ENCODE measurements around the gene MPRIP. TPM values are rescaled to one million over a fixed set of nuclear protein-coding genes. Genes with fewer than 3 reads are reported as not detected.

MPRIP gene
- total RNA-seq, 1 experiment from 2014 or later, result 132 TPM

DNA sequence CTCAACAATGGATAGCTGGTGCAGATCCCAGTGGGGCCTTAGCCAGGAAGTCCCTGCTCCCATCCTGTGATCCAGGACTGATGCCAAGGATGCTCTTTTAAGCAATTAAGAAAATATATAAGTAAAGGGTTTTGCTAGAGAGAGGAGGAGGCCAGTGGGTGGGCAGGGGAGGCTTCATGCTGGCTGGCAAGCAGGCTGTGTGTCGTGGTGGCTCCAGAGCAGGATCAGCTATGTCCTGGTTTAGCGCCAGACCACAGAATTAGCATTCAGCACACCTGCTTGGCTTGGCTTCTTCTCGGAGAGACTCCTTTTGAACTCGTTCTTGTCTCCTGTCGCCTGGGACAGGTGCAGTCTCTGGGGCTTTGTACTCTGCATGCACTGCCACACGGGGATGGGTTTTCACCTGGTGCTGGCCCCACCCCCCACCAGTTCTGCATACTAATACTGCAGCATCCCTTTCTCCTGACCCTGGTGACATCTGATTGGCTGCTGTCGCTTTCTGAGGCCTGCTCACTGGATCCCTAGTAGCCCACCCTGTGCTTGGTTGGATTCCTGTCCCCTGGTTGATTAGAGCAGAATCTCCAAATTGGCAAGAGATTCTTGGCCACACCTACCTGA is 97.8 kb downstream of the MPRIP start:
- peak; percentile 64 for DNase-seq
- no peak overlapping the region for H3K4me3 Mint-ChIP-seq

More for the DNA sequence above, 97.8 kb downstream of the MPRIP start:
- Histone ChIP-seq H3K27ac (ENCODE audit: insufficient read length, low read depth, low read length) (no peak overlapping the region), H4K91ac (ENCODE audit: insufficient read length, low read depth, low read length) (no peak overlapping the region), H4K5ac (ENCODE audit: insufficient read length, low read depth, low read length) (no peak overlapping the region), H3K18ac (ENCODE audit: insufficient read length, low read depth, low read length) (no peak overlapping the region), H3K4me2 (ENCODE audit: insufficient read depth, insufficient read length, low read length) (no peak overlapping the region), H3K4me1 (ENCODE audit: insufficient read depth, low read length) (no peaks in the 10 kb centered on the region), H2BK120ac (ENCODE audit: low read depth, low read length, poor library complexity, severe bottlenecking) (no peak overlapping the region), H3K23me2 (ENCODE audit: insufficient read length, low read depth, low read length, poor library complexity, severe bottlenecking) (no peaks in the 10 kb centered on the region), H2BK12ac (ENCODE audit: insufficient read length, low read depth, low read length) (no peak overlapping the region), H3K4ac (ENCODE audit: low read depth, low read length) (no peak overlapping the region), H3K14ac (ENCODE audit: insufficient read depth, low read length) (no peak overlapping the region), H3K27me3 (ENCODE audit: insufficient read depth, low read length) (no peaks in the 10 kb centered on the region), H3K79me1 (ENCODE audit: insufficient read depth, low read depth, low read length, poor library complexity, severe bottlenecking) (no peaks in the 10 kb centered on the region), H3K9me3 (ENCODE audit: control insufficient read depth, low read depth, low read length) (no peaks in the 10 kb centered on the region), H3K23ac (ENCODE audit: insufficient read length, low read depth, low read length) (no peak overlapping the region), H2AFZ (ENCODE audit: low read length) (no peak overlapping the region), H2BK20ac (ENCODE audit: low read depth, low read length, poor library complexity, severe bottlenecking) (no peak overlapping the region), H4K20me1 (ENCODE audit: control insufficient read depth, insufficient read depth, insufficient read length) (no peaks in the 10 kb centered on the region), H3K79me2 (ENCODE audit: insufficient read depth, low read length) (no peaks in the 10 kb centered on the region), H4K8ac (replicated peaks; ENCODE audit: insufficient read length, low read depth, low read length) (no peak overlapping the region), H2BK15ac (ENCODE audit: low read depth, low read length) (no peak overlapping the region), H3K9ac (ENCODE audit: extremely low read depth, insufficient read length, low read length) (no peak overlapping the region), H2BK5ac (ENCODE audit: insufficient read length, low read length) (no peak overlapping the region), H3T11ph (ENCODE audit: low read length) (no peak overlapping the region), H3K56ac (ENCODE audit: insufficient read length, low read depth, low read length) (no peak overlapping the region), H2AK5ac (ENCODE audit: insufficient read length, low read length) (no peak overlapping the region)
- no peaks in the 10 kb centered on the region; a peak in 1 of 5 replicates for H3K9me3 Mint-ChIP-seq
- no peaks in the 10 kb centered on the region for H3K27me3 Mint-ChIP-seq (ENCODE audit: low read depth)
- TF ChIP-seq, protein P1, sequence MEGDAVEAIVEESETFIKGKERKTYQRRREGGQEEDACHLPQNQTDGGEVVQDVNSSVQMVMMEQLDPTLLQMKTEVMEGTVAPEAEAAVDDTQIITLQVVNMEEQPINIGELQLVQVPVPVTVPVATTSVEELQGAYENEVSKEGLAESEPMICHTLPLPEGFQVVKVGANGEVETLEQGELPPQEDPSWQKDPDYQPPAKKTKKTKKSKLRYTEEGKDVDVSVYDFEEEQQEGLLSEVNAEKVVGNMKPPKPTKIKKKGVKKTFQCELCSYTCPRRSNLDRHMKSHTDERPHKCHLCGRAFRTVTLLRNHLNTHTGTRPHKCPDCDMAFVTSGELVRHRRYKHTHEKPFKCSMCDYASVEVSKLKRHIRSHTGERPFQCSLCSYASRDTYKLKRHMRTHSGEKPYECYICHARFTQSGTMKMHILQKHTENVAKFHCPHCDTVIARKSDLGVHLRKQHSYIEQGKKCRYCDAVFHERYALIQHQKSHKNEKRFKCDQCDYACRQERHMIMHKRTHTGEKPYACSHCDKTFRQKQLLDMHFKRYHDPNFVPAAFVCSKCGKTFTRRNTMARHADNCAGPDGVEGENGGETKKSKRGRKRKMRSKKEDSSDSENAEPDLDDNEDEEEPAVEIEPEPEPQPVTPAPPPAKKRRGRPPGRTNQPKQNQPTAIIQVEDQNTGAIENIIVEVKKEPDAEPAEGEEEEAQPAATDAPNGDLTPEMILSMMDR (conservative IDR thresholded peaks at IDR 0.05), result no peak
- H3K27ac Mint-ChIP-seq, result peak overlapping the region in 2 of 3 experiments; percentile 48 to 88; a peak in 1 of 7 replicates
- no CpG with 5 or more reads among the region's 7 CpGs for WGBS (ENCODE audit: extremely low coverage, insufficient read length, low lambda C conversion rate)
- peaks cover 10 to 28% of the 10 kb centered on the region in 2 experiments for H3K4me1 Mint-ChIP-seq
- peaks cover 11 to 49% (median 43%) of the 10 kb centered on the region in 3 experiments; a peak in 6 of 7 replicates for H3K36me3 Mint-ChIP-seq (ENCODE audit: insufficient read depth in 1 of 3, low read depth in 3 of 3)

Data from H9 (cell line).